Bronchial epithelial cell (primary cell): Measurements from ENCODE around the gene MLXIPL. TPM values are rescaled to one million over a fixed set of nuclear protein-coding genes. Genes with fewer than 3 reads are reported as not detected.
"Not testable (repeated sequence)": the region's sequence is repeated elsewhere in the genome, so short reads cannot be mapped to it uniquely, and the experiment has no call there.

ENCODE experiments used
- DNase-seq: peaks from one replicate; pipeline ENCODE4 v3.0.0-alpha.2; 2010; ENCODE audit warnings: low read depth
- FAIRE-seq: peaks from 2 replicates; lab custom pipeline; 2011; peaks lifted over from hg19 to GRCh38; lab: Jason Lieb, UNC
- H3K27me3 ChIP-seq: 2 replicates; pipeline ENCODE4 v1.5.1; 2011; ENCODE audit warnings: low read length; ENCODE audit not compliant: control insufficient read depth, insufficient read depth
- H3K36me3 ChIP-seq: 2 replicates; pipeline ENCODE4 v1.5.1; 2011; ENCODE audit warnings: low read length; ENCODE audit not compliant: control insufficient read depth, insufficient read depth
- H3K4me3 ChIP-seq: 2 replicates; pipeline ENCODE4 v1.5.1; 2011; ENCODE audit warnings: mild to moderate bottlenecking, low read depth, low read length, control low read depth
- total RNA-seq: library from RNA; depleted of rRNA; stranded (reverse); fragments of >200 nt; gene quantifications from 2 replicates; pipeline ENCODE4 v1.2.1, GENCODE V29; 2014
- TF ChIP-seq, protein P1 (sequence below): IDR thresholded peaks from 2 replicates; pipeline ENCODE4 v1.5.1; 2011; ENCODE audit warnings: mild to moderate bottlenecking, moderate library complexity, low read length, control low read depth, inconsistent platforms; ENCODE audit not compliant: insufficient read depth, severe bottlenecking

Gene MLXIPL
- total RNA-seq, 1 donor from 2014 or later, result not detected

- no peak for DNase-seq
- TF ChIP-seq, protein P1, sequence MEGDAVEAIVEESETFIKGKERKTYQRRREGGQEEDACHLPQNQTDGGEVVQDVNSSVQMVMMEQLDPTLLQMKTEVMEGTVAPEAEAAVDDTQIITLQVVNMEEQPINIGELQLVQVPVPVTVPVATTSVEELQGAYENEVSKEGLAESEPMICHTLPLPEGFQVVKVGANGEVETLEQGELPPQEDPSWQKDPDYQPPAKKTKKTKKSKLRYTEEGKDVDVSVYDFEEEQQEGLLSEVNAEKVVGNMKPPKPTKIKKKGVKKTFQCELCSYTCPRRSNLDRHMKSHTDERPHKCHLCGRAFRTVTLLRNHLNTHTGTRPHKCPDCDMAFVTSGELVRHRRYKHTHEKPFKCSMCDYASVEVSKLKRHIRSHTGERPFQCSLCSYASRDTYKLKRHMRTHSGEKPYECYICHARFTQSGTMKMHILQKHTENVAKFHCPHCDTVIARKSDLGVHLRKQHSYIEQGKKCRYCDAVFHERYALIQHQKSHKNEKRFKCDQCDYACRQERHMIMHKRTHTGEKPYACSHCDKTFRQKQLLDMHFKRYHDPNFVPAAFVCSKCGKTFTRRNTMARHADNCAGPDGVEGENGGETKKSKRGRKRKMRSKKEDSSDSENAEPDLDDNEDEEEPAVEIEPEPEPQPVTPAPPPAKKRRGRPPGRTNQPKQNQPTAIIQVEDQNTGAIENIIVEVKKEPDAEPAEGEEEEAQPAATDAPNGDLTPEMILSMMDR, result no peak
- Histone ChIP-seq H3K4me3 (no peak overlapping the region), H3K36me3 (no peaks in the 10 kb centered on the region), H3K27me3 (peaks cover 13% of the 10 kb centered on the region)
- FAIRE-seq, result no peak
Measured at GRCh38 chr7:73618538-73618937, 5.8 kb downstream of the MLXIPL start.

DNA sequence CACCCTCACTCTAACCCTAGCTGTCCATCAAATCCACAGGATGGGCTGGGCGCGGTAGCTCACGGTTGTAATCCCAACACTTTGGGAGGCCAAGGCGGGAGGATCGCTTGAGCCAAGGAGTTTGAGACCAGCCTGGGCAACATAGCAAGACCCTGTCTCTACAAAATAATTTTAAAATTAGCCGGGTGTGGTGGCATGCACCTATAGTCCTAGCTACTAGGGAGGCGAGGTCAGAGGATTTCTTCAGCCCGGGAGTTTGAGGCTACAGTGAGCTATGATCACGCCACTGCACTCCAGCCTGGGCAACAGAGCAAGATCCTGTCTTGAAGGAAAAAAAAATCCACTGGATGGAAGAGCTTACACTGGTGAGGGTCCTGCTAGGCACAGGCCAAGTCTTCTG is 6.8 kb downstream of the MLXIPL start:
- not testable (repeated sequence) for H3K4me3 ChIP-seq, FAIRE-seq, H3K27me3 ChIP-seq, H3K36me3 ChIP-seq, DNase-seq

- Histone ChIP-seq H3K4me3 (no peak overlapping the region), H3K27me3 (no peaks in the 10 kb centered on the region), H3K36me3 (no peaks in the 10 kb centered on the region)
- DNase-seq (no peak), FAIRE-seq (no peak)
- TF ChIP-seq, protein P1, result peak; percentile 2
Measured at GRCh38 chr7:73615886-73616285, 8.4 kb downstream of the MLXIPL start.

- not testable (repeated sequence) for H3K27me3 ChIP-seq, H3K36me3 ChIP-seq, H3K4me3 ChIP-seq, DNase-seq, FAIRE-seq
Measured at GRCh38 chr7:73614937-73615336, 9.4 kb downstream of the MLXIPL start.

- no peak for FAIRE-seq
- Histone ChIP-seq H3K36me3 (no peaks in the 10 kb centered on the region), H3K27me3 (no peaks in the 10 kb centered on the region), H3K4me3 (no peak overlapping the region)
- no peak for DNase-seq
- TF ChIP-seq, protein P1, result no peak
Measured at GRCh38 chr7:73613954-73614735, 10.2 kb downstream of the MLXIPL start.

GRCh38 chr7:73612598-73613269 is 11.6 kb downstream of the MLXIPL start:
- Histone ChIP-seq H3K4me3 (no peak overlapping the region), H3K27me3 (no peaks in the 10 kb centered on the region), H3K36me3 (no peaks in the 10 kb centered on the region)
- FAIRE-seq (no peak), DNase-seq (peak; percentile 61)
- TF ChIP-seq, protein P1, result no peak
